ENCODE data around the gene SPOCK1.
"Not testable (repeated sequence)": the region's sequence is repeated elsewhere in the genome, so short reads cannot be mapped to it uniquely, and the experiment has no call there.

Gene SPOCK1

DNA sequence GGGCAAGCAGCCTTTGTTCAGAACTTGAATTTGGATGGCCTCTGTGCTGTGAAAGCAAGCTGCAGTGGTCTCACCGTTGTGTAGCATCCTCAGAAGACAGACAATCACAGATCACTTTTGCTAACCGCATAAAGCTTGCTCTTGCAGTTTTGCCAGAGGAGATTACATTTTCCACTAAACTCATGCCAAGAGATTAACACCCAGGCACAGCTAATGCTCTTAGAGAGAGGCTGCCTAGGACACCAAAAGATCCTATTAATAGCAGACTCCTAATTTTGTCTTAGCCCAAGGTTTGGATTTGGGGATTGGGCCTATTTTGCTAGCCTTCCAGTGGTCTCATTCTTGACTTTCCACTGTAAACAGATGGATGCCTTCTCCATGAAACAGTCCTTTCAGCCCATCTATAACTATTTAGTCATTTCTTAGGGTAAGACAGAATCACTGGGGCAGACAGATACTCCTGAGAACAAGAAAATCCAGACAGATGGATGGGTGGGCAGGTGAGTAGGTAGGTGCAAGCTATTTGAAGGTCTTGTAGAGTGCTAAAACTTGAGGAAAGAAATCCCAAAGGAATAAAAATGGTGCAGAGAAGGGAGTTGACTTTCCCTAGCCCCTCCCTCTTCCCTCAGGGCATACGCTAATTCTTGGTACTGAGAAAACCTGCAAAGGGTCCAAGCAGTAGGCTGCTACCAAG is 506.2 kb downstream of the SPOCK1 start:
- DNase-seq: no peak

DNA sequence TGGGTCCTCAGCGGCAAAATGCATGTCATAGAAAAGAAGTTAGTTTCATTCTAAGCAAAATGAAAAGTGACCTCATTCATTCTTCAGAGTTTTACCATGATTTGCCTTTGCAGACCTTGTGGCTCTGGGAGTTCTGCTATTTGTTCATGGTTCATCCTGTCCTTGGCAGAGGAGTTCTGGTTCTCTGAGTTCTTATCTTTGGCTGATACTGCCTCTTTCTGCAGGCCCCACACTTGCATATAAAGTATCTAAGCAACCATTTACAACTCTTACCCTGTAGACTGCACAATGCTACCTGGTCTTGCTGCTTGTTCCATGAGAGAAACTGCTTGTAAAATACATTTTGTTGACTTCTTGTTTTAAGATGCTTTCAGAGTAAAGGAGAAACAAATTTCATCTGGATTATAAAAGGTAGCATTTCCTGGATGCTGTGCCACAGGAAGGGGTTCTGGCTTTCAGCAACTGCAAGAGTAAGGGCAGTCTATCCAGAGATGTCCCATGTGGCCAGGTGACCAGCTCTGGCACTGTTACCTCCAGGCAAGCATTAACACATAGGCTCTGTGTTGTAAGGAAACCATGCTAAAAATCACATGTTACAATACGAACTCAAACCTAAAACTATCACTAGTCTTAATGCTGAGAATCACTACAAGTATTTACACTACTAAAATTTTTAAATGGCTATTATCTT is 513.2 kb downstream of the SPOCK1 start:
- no peak for DNase-seq

DNA sequence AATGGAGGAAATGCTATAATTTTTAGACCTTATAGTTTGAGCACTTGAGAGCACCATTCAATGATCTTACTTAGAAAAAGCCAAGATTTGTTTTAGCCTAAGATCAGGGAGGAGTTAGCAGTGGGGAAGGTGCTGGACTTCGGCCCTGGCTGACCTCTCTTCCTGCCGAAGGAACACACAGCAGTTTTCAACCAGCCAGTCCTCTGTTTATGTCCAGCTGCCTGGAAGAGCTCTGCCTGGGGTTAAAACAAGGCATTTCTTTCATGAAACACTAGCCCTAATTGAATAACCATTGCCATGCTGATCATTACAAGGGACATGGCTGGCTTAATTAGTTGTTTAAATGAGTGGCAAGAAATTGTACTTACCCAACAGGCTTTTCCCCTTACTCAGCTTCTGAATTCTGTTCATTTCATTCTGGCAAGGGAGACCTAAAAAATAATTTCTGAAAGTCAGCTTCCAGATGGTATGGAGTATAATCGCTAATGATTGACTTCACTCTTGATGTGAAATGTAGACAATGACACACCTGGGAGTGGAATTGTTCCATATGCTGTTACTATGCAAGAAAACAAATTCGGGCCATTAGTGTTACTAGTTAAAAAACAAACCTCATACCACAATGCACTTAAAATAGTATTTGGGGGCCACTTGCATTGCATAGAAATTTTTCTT is 514.2 kb downstream of the SPOCK1 start:
- no peak for DNase-seq

DNA sequence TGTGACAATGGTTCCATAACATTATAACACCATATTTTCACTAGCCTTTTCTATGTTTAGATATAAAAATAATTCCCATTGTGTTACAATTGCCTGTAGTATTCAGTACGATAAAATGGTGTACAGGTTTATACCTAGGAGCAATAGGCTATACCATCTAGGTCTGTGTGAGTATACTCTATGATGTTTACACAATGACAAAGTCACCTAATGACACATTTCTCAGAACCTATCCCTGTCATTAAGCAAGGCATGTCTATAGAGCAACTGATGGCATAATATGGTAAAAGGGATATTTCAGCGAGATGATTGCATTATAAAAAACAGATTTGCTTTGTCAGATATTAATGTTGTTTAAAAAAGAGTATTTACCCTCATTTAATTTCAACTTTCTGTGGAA is 517.2 kb downstream of the SPOCK1 start:
- no peak for DNase-seq

DNA sequence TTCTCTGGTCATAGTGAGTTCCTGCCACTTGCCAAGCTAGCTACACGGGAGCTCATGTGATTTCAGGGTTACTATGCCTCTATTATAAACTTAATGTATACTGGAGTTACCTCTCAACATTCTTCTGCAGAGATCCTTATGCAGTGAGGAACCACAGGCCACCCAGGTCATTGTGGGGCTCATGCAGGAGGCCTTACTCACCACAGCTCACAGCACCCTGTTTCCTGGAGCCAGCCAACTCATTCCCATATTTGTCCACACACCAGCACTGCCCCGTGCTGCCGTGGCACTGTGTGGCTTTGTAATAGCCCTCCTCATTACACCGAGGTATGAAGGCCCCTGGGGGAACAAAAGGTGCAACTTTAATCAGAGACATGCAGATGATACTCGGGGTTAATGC is 520.0 kb downstream of the SPOCK1 start:
- DNase-seq: peak; percentile 11

DNA sequence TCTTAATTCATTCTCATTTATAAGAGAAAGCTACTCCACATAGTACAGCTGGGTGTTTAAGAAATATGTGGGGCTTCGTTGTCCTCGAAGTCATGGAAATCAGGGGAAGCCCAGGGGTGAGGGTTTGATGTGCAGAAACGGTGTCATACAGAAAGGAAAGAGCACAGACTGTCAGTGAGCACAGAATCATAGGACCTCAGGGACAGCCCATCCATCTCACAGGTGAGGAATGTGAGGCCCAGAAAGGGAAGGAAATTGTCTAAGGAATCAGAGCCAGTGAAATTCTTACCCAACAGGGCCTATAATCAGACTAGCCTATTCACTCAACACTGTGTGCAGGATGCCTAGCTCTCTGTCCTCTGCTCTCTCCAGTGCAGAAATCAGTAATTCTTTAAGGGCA is 535.6 kb downstream of the SPOCK1 start:
- no peak for DNase-seq

DNA sequence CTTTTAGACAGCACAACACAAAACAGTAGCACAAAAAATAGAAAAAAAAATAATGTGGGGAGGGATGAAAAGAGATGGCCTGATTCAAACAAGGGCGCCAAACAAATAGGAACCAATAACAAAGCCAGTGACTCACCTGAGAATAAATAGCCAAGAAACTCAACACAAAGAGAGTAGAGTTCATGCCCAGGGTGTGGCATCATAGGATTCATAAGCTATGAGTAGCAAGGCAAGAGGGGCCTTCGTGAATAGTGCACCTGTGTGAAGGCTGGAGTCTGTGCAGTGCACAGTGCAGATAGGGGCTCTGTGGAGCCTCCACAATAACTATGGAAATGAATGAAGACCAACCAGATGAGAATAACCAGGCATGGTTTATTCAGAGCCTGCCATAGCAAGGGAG is 541.7 kb downstream of the SPOCK1 start:
- no peak for DNase-seq

DNA sequence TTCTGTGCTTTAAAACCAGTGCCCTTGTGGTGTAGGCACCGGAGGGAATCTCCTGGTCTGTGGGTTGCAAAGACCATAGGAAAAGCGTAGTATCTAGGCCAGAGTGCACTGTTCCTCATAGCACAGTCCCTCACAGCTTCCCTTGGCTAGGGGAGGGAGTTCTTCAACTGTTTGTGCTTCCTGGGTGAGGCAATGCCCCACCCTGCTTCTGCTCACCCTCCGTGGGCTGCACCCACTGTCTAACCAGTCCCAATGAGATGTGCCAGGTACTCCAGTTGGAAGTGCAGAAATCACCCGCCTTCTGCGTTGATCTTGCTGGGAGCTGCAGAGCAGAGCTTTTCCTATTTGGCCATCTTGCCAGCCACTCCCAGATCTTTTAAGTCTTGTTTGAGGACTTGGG is 545.0 kb downstream of the SPOCK1 start:
- DNase-seq: not testable (repeated sequence)

DNA sequence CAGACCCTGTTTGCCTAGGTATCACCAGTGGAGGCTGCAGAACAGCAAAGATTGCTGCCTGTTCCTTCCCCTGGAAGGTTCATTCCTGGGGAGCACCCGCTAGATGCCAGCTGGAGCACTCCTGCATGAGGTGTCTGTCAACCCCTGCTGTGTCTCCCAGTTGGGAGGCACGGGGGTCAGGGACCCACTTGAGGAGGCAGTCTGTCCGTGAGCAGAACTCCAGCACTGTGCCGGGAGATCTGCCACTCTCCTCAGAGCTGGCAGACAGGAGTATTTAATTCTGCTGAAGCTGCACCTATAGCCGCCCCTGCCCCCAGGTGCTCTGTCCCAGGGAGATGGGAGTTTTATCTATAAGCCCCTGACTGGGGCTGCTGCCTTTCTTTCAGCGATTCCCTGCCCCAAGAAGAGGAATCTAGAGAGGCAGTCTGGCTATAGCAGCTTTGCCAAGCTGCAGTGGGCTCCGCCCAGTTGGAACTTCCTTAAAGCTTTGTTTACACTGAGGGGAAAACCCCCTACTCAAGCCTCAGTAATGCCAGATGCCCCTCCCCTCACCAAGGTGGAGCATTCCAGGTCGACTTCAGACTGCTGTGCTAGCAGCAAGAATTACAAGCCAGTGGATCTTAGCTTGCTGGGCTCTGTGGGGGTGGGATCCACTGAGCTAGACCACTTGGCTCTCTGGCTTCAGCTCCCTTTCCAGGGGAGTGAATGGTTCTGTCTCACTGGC is 545.6 kb downstream of the SPOCK1 start:
- DNase-seq: not testable (repeated sequence)

DNA sequence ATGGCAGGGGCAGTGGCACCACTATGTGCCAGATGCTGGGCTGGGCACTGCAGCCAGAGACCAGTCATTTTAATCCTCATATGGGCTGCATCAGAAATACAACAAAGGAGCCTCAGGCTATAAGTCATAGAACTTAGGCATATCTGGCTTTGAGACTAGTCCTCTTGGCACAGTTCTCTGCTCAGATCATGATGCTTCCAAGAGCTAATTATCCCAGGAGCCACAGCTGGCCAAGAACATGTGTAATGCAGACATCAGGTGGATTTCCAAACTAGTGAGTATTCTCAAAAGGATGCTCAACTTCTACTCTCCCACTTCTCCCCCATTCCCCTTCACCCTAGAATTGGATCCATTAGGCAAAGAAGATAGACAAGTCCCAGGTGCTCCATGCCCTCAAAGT is 571.6 kb downstream of the SPOCK1 start:
- DNase-seq: no peak

DNA sequence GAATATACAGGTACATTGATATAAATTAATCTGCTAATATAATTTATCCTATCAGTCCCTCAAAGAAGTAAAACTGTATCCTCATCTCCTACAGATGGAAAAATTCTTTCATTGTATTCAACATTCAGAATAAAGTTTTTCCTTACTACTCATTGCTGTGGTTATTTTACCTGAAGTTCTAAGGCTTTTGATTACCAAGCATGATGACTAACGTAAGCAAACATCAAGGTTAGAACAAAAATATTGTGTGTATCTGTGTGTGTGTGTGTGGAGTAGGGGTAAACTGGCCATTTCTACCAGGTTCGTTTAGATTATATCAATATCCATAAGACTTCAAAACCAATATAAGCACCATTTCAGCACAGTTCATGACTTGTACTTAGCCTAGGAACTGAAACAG is 573.1 kb downstream of the SPOCK1 start:
- no peak for DNase-seq
